ENCODE results near the gene KCNK10.
A peak's percentile ranks its signal among the peaks of the same experiment; 100 is the strongest.

KCNK10 gene

GRCh38 chr14:88164906-88165534, 158.0 kb downstream of the KCNK10 start:
- no peaks in the 10 kb centered on the region for H3K27me3 ChIP-seq (ENCODE audit: insufficient read depth, low read length)
- no peaks in the 10 kb centered on the region for H3K9me2 ChIP-seq (ENCODE audit: low read depth, low read length)
- no peak overlapping the region for H3K4me2 ChIP-seq (ENCODE audit: low read length)
- no peaks in the 10 kb centered on the region for H4K20me1 ChIP-seq (ENCODE audit: insufficient read depth, low read length)
- no peaks in the 10 kb centered on the region for H3F3A ChIP-seq (ENCODE audit: insufficient read depth, low read length)
- H2AFZ ChIP-seq (ENCODE audit: low read length) = no peak overlapping the region
- no peak overlapping the region for H3K9ac ChIP-seq (ENCODE audit: low read length)
- no peaks in the 10 kb centered on the region for H3K79me2 ChIP-seq (ENCODE audit: insufficient read depth, low read length)
- no peaks in the 10 kb centered on the region for H3K9me3 ChIP-seq (ENCODE audit: low read length)
- TF ChIP-seq EZH2 (IDR thresholded peaks at IDR 0.05; ENCODE audit: borderline replicate concordance, low read length) = no peak
- peak; percentile 16; the same call in 1 of the 2 replicates for TF ChIP-seq CTCF (IDR thresholded peaks at IDR 0.05; ENCODE audit: low read length)
- H3K4me3 ChIP-seq (ENCODE audit: low read depth, low read length, poor library complexity, severe bottlenecking) = no peak overlapping the region
- no peaks in the 10 kb centered on the region for H3K36me3 ChIP-seq (ENCODE audit: insufficient read depth, low read length)
- no peak overlapping the region for H3K27ac ChIP-seq (ENCODE audit: low read depth, low read length, poor library complexity, severe bottlenecking)
- H3K4me1 ChIP-seq (ENCODE audit: insufficient read depth, low read length, severe bottlenecking) = no peaks in the 10 kb centered on the region

- Histone ChIP-seq H3K9me2 (ENCODE audit: low read depth, low read length) (no peaks in the 10 kb centered on the region), H2AFZ (ENCODE audit: low read length) (no peak overlapping the region), H3K4me1 (ENCODE audit: insufficient read depth, low read length, severe bottlenecking) (no peaks in the 10 kb centered on the region), H3K9ac (ENCODE audit: low read length) (no peak overlapping the region), H3K27me3 (ENCODE audit: insufficient read depth, low read length) (no peaks in the 10 kb centered on the region), H3K79me2 (ENCODE audit: insufficient read depth, low read length) (no peaks in the 10 kb centered on the region), H4K20me1 (ENCODE audit: insufficient read depth, low read length) (no peaks in the 10 kb centered on the region), H3K9me3 (ENCODE audit: low read length) (no peaks in the 10 kb centered on the region), H3K36me3 (ENCODE audit: insufficient read depth, low read length) (no peaks in the 10 kb centered on the region), H3K4me3 (ENCODE audit: low read depth, low read length, poor library complexity, severe bottlenecking) (no peak overlapping the region), H3K27ac (ENCODE audit: low read depth, low read length, poor library complexity, severe bottlenecking) (no peak overlapping the region), H3F3A (ENCODE audit: insufficient read depth, low read length) (no peaks in the 10 kb centered on the region), H3K4me2 (ENCODE audit: low read length) (no peak overlapping the region)
- TF ChIP-seq CTCF (IDR thresholded peaks at IDR 0.05; ENCODE audit: low read length) = no peak
- TF ChIP-seq EZH2 (IDR thresholded peaks at IDR 0.05; ENCODE audit: borderline replicate concordance, low read length) = no peak
Observed at GRCh38 chr14:88163731-88164255, 159.3 kb downstream of the KCNK10 start.

- H3F3A ChIP-seq (ENCODE audit: insufficient read depth, low read length) = no peaks in the 10 kb centered on the region
- no peak for TF ChIP-seq CTCF (IDR thresholded peaks at IDR 0.05; ENCODE audit: low read length)
- H3K4me2 ChIP-seq (ENCODE audit: low read length) = no peak overlapping the region
- no peaks in the 10 kb centered on the region for H3K4me1 ChIP-seq (ENCODE audit: insufficient read depth, low read length, severe bottlenecking)
- H4K20me1 ChIP-seq (ENCODE audit: insufficient read depth, low read length) = no peaks in the 10 kb centered on the region
- H3K4me3 ChIP-seq (ENCODE audit: low read depth, low read length, poor library complexity, severe bottlenecking) = no peak overlapping the region
- H3K9ac ChIP-seq (ENCODE audit: low read length) = no peak overlapping the region
- H3K9me2 ChIP-seq (ENCODE audit: low read depth, low read length) = no peaks in the 10 kb centered on the region
- H3K27me3 ChIP-seq (ENCODE audit: insufficient read depth, low read length) = no peaks in the 10 kb centered on the region
- H3K27ac ChIP-seq (ENCODE audit: low read depth, low read length, poor library complexity, severe bottlenecking) = no peak overlapping the region
- no peaks in the 10 kb centered on the region for H3K79me2 ChIP-seq (ENCODE audit: insufficient read depth, low read length)
- no peaks in the 10 kb centered on the region for H3K9me3 ChIP-seq (ENCODE audit: low read length)
- H3K36me3 ChIP-seq (ENCODE audit: insufficient read depth, low read length) = no peaks in the 10 kb centered on the region
- no peak overlapping the region for H2AFZ ChIP-seq (ENCODE audit: low read length)
Observed at GRCh38 chr14:88156127-88156526, 166.9 kb downstream of the KCNK10 start.

All from OCI-LY1 (cell line).